CD4-positive, alpha-beta T cell treated with Interleukin-21 for 1 hour (primary cell): ENCODE measurements around the gene ERICH6B.
A peak's percentile ranks its signal among the peaks of the same experiment; 100 is the strongest.

Experiments
- DNase-seq: peaks from one replicate; pipeline ENCODE4 v3.0.0-alpha.2; 2020

The ERICH6B gene

DNA sequence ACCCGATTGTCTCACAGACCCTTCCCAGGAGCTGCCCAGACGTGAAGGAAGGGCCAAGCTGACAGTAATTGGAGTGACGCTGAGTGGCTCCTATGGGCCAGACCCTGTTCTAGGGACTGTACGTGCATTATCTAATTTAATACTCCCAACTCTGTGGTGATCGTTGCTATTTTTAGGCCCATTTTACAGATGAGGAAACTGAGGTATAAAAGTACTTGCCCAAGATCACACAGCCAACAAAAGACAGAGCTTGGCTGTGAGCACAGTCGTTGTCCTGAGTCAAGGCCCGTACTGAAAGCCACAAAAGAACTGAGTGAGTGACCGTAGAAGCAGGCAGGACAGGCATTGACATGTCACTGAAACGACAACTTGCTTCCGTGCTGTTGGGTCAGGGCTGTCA, 74.7 kb downstream of the ERICH6B start:
- no peak for DNase-seq

DNA sequence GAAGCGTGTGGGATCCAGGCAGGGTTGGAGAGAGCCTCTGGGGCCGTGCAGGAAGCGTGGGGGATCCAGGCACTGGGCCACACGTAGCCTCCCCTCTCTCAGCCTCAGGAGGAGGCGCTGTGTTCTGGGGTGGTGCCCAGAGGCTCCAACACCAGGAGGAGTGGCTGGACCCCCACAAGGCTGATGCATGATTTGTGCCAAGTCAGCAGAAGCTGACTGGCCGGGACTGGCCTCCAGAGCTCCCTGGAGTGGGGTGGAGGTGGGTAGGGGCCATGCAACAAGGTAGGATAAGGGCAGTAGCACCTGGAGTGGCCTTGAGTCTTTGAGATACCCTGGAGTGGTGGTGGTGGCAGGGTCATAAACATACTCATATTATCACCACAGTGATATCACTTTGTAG, 75.3 kb downstream of the ERICH6B start:
- DNase-seq: no peak

DNA sequence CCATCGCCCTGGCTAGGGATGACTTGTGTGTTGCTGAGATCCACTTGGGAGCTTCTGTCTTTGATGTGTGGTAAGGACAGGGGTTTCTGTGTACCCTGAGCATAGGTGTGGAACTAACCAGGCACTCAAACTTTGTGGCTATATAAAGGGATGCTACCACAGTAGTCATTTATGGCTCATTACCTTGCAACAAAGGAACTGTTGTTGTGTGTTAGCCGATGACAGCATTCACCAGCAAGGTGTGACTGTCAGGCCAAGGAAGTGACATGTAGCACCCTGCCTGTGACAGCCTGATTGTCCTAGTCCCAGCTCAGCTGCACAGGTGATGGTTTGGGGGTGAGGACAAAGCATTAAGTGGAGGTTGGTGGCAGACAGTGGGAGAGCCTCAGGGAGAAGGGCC, 77.2 kb downstream of the ERICH6B start:
- DNase-seq: no peak

DNA sequence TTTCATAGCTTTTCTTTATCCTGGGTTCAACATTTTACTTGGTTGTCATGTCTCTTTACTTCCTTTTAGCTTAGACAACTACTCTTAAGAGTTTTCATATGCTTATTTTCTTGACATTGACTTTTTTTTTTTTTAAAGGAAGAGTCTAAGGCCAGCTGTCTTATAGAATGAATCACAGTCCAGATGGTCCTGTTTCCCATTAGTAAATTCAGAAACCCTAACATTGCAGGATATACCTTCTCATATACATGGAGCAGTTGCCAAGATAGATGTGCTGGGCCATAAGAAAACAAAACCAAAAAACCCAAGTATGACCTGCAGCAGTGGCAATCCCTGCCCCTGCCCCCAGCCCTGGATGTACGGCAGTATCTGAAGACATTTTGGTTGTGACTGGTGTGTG, 78.0 kb downstream of the ERICH6B start:
- DNase-seq: no peak

DNA sequence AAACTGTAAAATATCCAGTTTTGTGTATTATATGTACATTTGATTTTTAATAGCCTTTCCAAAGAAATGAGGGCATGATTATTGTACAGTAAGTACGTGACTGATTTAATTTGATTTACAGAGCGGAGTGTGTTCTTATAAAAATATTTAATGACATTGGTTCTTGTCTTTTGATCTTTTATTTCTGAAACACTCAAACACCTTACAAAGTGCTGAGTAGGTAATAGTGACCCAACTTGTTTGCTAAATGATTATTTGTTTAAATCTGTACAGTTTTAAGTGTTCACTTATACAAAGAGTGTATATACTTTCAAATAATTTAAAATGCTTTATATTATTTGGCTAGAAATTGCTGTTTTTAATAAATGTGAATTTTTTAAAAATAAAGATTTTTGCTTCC, 79.3 kb downstream of the ERICH6B start:
- DNase-seq: no peak

DNA sequence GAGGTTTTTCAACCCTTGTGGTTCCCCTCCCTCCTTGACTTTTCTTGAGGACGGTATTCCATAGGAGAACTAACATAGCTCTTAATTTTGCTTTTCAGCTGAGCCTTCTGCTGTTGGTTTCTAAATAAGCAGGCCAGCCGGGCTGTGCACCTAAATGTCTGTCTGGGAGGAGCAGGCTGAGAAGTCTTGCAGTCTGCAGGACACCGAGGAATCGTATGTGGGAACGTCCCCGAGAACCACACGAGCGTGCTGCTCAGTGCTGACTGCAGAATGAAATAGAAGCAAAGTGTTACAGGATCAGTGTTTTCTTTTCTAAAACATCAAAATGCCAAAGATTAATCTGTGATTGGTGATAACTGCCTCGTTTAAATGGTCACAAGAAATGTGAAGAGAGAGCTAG, 80.9 kb downstream of the ERICH6B start:
- DNase-seq: no peak

DNA sequence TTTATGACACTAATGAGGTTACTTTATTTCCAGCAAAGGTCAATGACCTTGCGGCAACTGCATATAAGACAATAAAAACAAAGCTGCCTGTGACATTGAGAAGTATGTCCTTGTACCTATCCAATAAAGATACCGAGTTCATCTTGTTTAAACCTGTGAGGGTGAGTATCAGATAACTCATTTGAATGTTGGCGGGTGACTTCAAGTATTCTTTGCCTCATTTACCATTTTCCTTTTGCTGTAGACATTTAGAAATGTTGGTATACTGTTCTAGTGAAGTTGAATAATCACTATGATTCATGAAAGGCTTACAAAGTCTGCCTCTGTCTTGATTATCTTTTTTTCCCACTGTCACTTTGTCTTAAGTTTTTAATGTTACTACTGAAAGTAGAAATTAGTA, 85.8 kb downstream of the ERICH6B start:
- no peak for DNase-seq

DNA sequence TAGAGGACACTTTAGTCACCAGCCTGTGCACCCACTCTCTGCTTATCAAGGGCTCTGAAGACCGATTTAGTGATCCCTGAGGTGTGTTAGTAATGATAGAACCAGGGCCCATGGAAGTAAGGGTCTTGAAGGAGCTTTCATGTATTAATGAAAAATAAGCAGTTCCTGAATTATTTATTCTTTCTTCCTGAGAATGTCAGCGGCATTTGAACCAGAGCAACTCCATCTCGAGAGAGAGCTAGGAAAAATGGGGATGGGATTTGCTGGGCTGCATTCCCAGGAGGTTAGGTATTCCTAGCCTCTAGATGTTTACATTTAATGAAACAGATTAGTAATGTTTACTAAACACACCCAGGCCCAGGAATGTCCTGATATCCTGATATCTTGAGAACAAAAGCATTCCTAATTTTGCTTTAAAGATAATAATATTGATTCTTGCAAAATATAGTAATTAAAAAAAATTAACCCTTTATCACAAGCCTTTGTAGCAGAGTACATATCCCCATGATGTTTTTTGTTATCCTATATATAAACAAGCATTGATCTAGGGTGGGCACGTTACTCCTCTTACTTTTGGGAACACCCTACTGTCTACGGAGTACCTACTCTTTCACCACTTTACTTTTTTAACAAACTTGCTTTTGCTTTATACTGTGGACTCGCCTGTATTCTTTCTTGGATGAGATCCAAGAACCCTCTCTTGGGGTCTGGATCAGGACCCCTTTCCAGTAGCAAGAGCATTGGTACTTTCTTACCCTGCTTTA, 87.7 kb downstream of the ERICH6B start:
- no peak for DNase-seq

DNA sequence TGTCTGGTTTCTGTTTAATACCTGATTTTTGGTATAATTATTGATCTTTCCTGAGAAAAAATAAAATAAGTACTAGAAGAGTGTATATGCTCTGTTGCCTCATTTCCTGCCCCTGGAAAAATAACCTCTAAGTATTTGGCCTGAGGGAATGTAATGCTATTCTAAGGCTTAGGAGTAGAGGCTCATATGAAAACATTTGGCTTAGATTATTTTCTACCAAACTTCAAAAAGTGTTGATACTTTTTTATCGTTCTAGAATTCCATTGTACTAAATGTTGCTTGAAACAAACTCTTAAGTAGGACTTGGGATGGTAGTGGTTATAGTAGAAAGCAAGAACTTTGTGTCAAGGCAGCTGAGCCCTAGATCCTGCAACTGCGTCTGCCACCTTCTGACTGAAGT, 93.0 kb downstream of the ERICH6B start:
- DNase-seq: no peak

DNA sequence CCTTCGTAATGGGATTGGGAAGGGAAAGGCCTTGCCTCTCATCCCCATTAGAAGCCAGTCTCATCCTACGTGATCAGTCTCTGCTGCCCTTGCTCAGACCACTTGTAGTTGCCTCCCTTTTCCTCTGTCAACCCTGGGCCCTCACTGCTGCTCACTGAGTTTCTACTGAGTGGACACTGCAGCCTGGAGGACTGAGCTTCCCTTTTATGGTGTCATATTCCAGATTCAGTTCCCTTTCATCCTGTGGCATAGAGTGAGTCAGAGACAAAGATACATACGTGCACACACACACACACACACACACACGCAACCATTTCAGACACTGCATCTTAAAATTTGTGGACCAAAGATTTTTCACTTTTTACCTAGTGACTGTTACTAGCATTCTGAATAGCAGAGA, 94.2 kb downstream of the ERICH6B start:
- DNase-seq: peak; percentile 5

DNA sequence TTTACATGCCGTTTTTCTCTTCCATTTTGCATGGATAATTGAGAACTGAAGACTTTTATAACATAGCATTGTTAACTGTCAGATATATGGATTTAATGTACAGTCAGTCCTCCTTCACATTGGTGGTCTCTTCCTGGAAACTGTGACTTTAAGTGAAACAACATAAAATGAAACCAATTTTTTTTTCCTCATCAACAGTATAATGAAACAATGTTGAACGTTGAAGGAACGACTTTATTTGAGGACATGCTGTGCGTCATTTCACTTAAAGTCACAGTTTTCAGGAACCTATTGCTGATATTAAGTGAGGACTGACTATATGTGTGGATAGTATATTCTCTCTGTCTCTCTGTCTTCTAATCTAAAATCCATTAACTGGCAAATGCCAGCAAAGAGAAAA, 96.0 kb downstream of the ERICH6B start:
- no peak for DNase-seq

DNA sequence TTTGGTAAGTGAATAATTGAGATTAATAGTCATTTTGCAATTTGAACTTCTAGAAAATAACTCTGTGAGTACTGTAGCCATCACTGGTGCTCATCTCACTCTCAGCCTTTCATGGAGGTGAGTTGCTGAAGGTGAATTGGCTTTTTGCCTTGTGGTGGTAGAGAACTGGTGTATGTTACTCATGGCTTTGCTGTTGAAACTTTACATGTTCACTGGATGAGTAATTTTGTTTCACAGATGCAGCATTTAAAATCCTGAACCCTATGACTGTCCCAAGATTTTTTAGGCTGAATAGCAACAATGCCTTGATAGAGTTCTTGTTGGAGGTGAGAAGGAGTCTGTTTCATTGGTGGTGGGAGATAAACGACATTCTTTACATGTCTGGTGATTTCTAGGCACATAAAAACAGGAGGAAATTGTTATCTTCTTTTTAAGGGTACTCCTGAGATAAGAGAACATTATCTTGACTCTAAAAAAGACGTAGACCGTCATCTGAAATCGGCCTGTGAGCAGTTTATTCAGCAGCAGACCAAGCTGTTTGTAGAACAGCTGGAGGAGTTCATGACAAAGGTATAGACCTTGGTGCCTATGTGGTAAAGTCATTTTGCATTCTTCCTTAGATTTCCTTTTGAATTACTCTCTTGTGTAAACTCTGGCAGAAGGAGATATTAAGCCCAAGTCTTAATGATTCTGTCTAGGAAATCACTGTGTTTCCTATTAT, 96.9 kb downstream of the ERICH6B start:
- DNase-seq: no peak

DNA sequence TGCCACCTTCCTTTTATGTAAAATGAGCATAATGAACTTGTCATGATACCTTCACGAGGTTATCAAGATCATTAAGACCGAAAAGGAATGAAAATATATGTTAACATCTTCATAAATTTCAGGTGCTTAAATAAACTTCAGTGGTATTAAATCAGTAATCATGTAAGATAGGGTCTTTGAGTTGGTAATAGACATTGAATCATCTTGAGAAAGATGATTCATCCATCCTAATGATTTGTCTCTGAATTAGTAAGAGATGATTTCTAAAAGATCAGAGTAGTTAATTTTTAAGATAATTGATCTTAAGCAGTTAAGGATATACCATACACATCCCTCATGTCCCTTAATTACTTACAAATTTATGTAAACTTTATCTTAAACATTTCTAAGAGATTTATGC, 98.8 kb downstream of the ERICH6B start:
- no peak for DNase-seq

DNA sequence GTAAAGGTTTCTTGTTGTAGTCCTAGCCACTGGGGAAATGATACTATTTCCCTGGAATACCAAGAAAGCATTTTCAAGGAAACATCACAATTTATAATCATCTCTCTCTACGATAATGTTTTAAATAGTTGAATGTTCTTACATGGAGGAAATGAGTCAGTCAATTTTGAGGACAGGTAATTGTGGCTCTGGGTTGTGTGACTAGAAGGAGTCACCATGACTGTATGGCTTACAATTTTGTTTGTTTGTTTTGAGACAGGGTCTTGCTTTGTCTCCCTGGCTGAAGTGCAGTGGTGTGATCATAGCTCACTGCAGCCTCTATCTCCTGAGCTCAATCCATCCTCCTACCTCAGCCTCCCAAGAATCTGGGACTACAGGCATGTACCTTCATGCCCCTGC, 103.4 kb downstream of the ERICH6B start:
- DNase-seq: no peak

DNA sequence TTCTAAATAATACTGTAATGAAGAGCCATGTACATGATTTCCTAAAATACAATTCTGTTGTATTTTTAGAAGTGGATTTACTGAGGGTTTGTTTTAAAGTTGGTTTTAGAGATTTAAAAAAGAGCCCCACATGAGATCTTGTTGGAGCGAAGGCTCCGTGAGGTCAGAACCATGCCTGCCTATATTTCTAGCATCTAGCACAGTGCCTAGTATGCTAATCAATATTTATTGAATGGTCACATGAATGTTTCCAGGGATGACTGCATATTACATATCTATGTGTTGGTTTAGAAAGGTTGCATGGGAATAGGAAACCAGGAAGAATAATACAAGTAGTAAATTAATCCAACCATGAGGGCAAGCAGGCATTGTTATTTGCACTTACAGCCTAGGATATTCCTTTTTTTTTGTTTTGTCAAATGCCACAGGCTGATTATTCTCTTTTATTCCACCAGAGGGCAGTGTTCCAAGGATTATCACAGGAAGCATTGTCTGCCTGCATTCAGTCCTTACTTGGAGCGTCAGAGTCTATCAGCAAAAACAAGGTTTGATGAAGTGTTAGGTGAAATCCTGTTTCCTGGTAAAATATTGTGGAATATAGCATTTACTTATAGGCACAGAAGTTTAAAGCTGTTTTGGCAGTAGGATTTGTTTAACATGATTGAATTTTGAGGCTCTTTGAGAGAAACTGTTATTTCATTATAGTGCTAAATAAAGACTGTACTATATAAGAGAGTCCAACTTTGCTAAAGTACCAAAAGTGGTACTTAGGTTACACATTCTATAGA, 104.0 kb downstream of the ERICH6B start:
- peak; percentile 74 for DNase-seq

DNA sequence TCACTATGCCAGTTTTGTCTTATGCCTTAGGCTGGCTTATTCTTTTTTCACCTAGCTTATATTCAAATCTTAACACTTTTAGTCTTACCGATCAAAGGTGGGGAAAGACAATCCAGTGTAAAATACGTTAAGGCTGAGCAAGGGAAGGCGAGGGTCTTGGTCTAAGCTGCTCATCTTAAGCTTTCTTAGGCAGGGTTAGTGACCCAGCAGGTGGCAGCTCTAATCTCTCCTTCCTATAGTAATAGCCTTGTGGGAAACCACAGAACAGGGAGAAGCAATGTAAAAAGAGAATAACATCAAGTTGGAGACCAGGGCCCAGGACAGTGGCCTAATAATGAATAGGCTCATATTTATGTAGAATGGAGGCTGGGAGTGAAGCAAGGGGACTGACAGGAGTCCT, 104.9 kb downstream of the ERICH6B start:
- no peak for DNase-seq

DNA sequence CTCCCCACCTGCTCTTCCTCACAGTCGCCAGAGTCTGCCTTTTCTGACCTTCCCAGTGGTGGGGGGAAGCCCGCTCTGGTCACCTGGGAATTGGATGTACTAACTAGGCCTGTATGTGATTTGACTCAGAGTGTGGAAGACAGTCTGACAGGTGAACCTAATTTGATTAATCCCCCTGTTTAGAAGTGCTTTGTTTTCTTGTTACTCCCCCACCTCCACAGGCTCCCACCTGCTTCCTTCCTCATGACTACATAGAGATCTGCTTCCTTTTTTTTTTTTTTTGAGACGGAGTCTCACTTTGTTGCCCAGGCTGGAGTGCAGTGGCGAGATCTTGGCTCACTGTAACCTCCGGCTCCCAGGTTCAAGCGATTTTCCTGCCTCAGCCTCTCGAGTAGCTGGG, 106.8 kb downstream of the ERICH6B start:
- DNase-seq: no peak

DNA sequence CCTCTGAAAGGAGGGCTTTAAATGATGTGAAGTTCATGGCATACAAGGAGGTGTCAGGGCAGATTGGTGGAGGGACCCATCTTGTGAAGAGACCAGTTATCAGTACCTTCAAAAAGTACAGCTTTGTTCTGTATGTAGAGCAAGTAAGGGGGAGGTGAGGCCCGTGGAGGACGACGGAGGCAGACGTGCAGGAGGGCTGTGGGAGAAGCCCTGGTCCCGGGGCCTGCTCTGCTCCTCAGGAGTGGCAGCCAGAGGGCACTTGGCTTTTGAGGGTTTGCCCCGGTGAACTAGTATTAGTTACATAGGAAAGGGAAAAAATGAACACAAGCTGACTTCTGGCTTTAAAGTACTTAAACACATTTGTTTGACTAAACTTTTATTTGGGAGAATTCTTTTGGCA, 108.7 kb downstream of the ERICH6B start:
- no peak for DNase-seq

DNA sequence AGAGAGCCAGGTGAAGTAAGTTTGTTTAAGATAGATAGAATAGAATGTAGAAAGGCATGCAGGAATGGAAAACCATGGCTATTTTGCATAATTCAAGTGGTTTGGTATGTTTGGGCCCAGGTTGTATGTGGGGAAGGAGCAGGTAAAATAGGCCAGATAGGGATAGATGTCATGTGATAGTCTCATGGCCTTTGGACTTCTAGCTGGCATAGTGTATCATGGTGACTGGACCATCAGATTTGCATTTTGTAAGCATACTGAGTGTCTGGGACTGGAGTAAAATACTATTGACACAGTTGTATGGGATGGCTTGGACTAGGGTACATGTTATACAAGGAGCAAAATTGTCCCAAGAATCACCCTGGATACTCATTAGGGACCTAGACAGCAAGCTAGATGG, 111.9 kb downstream of the ERICH6B start:
- no peak for DNase-seq

DNA sequence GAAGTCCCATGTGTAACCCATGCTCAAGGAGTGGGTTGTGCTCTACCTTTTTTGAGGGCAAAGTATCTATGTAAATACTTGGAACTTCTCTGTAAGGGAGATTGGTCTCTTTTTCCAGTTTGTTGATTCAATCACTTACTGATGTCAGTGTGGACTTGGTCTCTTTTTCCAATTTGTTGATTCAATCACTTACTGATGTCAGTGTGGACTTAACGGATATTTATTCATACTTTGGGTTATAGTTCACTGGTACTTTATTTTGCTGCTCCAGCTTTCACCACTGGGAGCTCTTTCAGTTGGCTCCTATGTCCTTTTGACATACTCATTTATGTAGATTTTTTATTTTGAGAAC, 114.4 kb downstream of the ERICH6B start:
- no peak for DNase-seq

DNA sequence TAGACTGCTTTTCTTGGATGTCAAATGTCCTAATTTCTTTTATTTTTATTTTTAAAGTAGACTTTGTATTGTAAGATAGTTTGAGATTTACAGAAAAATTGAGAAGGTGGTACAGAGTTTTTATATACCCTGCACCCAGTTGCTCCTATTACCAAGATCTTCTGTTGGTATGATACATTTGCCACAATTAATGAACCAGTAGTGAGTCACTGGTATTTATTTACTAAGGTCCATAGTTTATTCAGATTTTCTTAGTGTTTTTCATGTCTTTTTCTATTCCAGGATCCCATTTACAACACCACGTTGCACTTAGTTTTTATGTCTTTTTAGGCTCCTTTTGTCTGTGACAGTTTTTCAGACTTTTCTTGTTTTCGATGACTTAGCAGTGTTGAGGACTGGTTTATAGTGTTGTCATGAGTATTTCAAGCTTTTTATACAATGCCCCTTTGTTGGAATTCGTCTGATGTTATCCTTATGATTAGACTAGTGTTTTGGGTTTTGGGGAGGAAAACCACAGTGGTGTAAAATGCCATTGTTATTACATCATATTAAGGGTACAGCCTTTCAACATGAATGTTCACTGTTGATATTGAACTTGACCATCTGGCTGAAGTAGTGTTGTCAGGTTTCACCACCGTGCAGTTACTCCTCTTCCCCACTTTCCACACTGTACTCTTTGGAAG, 114.9 kb downstream of the ERICH6B start:
- no peak for DNase-seq

DNA sequence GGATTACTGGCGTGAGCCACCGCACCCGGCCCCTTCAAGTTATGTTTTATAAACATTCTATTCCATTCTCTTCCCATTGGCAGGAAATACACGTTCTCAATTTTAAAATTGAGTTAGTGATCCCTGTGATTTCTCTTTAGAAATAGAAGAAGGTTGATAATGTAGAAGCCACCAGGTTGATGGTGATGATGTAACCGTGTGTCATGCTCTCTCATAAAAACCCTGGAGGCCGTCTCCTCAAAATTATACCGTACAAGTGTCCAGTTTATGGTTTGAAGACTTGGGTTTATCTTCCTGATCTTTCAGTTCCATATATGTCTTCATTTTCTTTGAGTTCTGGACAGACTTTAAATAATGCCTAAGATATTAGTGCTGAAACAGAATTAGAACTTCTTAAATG, 118.6 kb downstream of the ERICH6B start:
- no peak for DNase-seq

DNA sequence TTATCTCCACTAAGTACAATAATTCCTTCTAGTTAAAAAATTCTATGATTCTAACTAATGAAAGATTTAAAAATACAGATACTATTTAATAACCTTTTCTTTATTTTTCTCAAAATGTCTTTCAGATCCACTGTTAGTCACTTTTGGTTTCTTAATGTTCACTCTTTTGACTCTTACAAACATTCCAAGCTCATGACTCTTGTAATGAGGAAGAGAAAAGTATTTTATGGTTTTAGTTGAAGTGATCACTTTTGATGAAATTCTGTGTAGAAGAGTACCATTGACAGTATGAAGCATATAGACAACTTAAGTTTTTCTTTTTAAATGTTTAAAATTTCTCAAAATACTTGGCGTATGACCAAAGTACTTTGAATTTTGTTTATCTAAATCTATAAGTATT, 123.0 kb downstream of the ERICH6B start:
- no peak for DNase-seq
